GM13977 (cell line): ENCODE measurements around the gene TMEM158.

Source experiments
- DNase-seq: peaks from one replicate; pipeline ENCODE4 v3.0.0; 2012; ENCODE audit warnings: low spot score
- CTCF ChIP-seq: IDR thresholded peaks from 2 replicates; pipeline ENCODE4 v1.5.1; 2012; ENCODE audit warnings: mild to moderate bottlenecking, control low read depth; ENCODE audit not compliant: insufficient read depth; ENCODE audit errors: extremely low read depth, missing control alignments
- in situ Hi-C: fragments of 300-500 bp; cut with MboI; formaldehyde crosslinking; loops from one replicate; pipeline ENCODE4 v1.12.0; 2022; ENCODE audit warnings: low sequenced_read_pairs, low pct_unique_long_range_greater_than_20kb, mixed read lengths, inconsistent platforms; ENCODE audit not compliant: unreplicated experiment

Gene TMEM158

GRCh38 chr3:45215466-45215865 is 10.6 kb downstream of the TMEM158 start:
- no peak for TF ChIP-seq CTCF
- DNase-seq: no peak
- in situ Hi-C loops: no loop called here

- no peak for DNase-seq
- TF ChIP-seq CTCF: no peak
- in situ Hi-C loops: no loop called here
Observed at GRCh38 chr3:45214061-45214680, 11.9 kb downstream of the TMEM158 start.

- no peak for DNase-seq
- in situ Hi-C loops: no loop called here
- no peak for TF ChIP-seq CTCF
Observed at GRCh38 chr3:45212095-45212468, 14.0 kb downstream of the TMEM158 start.

GRCh38 chr3:45211466-45212094 is 14.5 kb downstream of the TMEM158 start:
- in situ Hi-C loops: no loop called here
- DNase-seq: no peak
- TF ChIP-seq CTCF: no peak

- in situ Hi-C loops: no loop called here
- TF ChIP-seq CTCF: peak; percentile 64
- peak; percentile 54 for DNase-seq
Observed at GRCh38 chr3:45210308-45211041, 15.6 kb downstream of the TMEM158 start.

- no peak for TF ChIP-seq CTCF
- in situ Hi-C loops: loop anchor here (10.0 kb wide), 1 partner anchor 165 kb away; no protein-coding TSS in a partner anchor
- DNase-seq: no peak
Observed at GRCh38 chr3:45209526-45209925, 16.6 kb downstream of the TMEM158 start.
